Measurements from ENCODE around the gene C14orf119.

DNA sequence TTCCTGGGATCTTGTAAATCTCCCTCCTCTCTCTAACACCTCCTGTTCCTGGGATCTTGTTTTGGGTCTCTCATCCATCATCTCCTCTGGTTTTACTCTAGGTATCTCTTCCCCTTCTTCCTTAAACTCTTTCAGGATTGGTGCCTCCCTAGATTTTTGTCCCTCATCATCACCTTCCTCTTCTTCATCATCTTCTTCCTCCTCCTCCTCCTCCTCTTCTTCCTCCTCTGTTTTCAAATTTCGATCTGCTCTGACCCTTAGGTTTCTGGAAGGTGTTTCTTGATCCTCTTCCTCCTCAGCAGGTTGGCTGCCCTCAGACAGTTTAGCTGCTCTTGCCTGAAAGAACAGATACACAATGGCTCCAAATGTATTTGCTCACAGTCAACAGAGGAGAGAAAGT, 14.8 kb upstream of the C14orf119 start:
- TF ChIP-seq, protein P1, sequence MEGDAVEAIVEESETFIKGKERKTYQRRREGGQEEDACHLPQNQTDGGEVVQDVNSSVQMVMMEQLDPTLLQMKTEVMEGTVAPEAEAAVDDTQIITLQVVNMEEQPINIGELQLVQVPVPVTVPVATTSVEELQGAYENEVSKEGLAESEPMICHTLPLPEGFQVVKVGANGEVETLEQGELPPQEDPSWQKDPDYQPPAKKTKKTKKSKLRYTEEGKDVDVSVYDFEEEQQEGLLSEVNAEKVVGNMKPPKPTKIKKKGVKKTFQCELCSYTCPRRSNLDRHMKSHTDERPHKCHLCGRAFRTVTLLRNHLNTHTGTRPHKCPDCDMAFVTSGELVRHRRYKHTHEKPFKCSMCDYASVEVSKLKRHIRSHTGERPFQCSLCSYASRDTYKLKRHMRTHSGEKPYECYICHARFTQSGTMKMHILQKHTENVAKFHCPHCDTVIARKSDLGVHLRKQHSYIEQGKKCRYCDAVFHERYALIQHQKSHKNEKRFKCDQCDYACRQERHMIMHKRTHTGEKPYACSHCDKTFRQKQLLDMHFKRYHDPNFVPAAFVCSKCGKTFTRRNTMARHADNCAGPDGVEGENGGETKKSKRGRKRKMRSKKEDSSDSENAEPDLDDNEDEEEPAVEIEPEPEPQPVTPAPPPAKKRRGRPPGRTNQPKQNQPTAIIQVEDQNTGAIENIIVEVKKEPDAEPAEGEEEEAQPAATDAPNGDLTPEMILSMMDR (conservative IDR thresholded peaks at IDR 0.05; ENCODE audit: low read length) = no peak
- no peak for TF ChIP-seq EZH2phosphoT487 (IDR thresholded peaks at IDR 0.05; ENCODE audit: borderline replicate concordance, low read depth, low read length)

All from OCI-LY7 (cell line).